Measurements from ENCODE around the gene CELSR2. TPM values are rescaled to one million over a fixed set of nuclear protein-coding genes. Genes with fewer than 3 reads are reported as not detected.

The CELSR2 gene
- polyA plus RNA-seq, 3 donors: 0.03 to 0.97 (median 0.04) TPM

GRCh38 chr1:109315288-109315687 is 65.9 kb downstream of the CELSR2 start:
- Histone ChIP-seq H3K4me1 (ENCODE audit: control insufficient read depth in 1 of 2, insufficient read depth in 2 of 2, low read length in 2 of 2) (peaks cover 7 to 13% of the 10 kb centered on the region in 2 donors), H3K79me2 (ENCODE audit: insufficient read depth, low read length) (no peaks in the 10 kb centered on the region), H3K9me3 (replicated peaks in 1 of 2; ENCODE audit: control insufficient read depth in 1 of 2, insufficient read depth in 1 of 2, low read length in 2 of 2) (no peaks in the 10 kb centered on the region), H4K20me1 (ENCODE audit: insufficient read depth, low read length) (no peaks in the 10 kb centered on the region), H3K9ac (ENCODE audit: insufficient read depth, low read length, poor library complexity, severe bottlenecking) (no peak overlapping the region), H3K4me2 (replicated peaks; ENCODE audit: extremely low read depth, low read length, poor library complexity, severe bottlenecking) (no peak overlapping the region), H2AFZ (ENCODE audit: insufficient read depth, low read depth, low read length, poor library complexity, severe bottlenecking) (no peak overlapping the region), H3K27me3 (ENCODE audit: control insufficient read depth in 2 of 2, insufficient read depth in 2 of 2, low read length in 2 of 2) (no peaks in the 10 kb centered on the region), H3K27ac (ENCODE audit: low read depth in 1 of 2, low read length in 2 of 2) (no peak overlapping the region), H3K4me3 (replicated peaks in 1 of 3; ENCODE audit: low read depth in 2 of 3, low read length in 3 of 3) (no peak overlapping the region), H3K36me3 (replicated peaks in 1 of 2; ENCODE audit: control insufficient read depth in 1 of 2, insufficient read depth in 2 of 2, low read length in 2 of 2) (peaks cover 81 to 99% of the 10 kb centered on the region in 2 donors)
- no peak for TF ChIP-seq CTCF (IDR thresholded peaks at IDR 0.05)
- Mint-ChIP-seq H3K27ac (no peak overlapping the region), H3K9me3 (peaks cover 0 to 4% (median 0%) of the 10 kb centered on the region in 7 donors), H3K4me1 (peaks cover 14% of the 10 kb centered on the region), H3K27me3 (ENCODE audit: low read depth in 3 of 3) (peaks cover 0 to 6% (median 6%) of the 10 kb centered on the region in 3 donors), H3K4me3 (no peak overlapping the region), H3K36me3 (peaks cover 89 to 98% of the 10 kb centered on the region in 2 donors)
- intact Hi-C loops (cut with micrococcal nuclease): no loop called here
- WGBS (ENCODE audit: insufficient coverage): 100% methylated on average over 1 of the region's 4 CpGs
- no peak for DNase-seq

DNA sequence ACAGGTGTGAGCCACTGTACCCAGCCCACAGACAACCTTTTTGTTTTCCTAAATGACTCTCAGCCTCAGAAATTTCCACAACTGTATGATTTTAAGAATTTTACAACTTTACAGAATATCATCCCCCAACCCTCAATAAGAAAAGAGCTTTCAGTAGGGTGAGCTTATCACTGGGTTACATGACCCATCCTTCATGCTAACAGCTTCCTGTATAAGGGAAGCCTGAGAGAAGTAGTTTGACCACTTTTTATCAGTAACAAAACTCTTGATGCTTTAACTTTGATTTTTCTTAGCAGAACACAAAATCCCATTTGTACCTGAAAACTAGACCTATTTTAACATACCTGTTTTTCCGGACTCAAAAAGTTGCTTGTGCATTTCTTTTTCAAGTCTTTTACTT is 67.2 kb downstream of the CELSR2 start:
- intact Hi-C loops (cut with micrococcal nuclease): no loop called here
- peaks cover 0 to 4% (median 0%) of the 10 kb centered on the region in 7 donors for H3K9me3 Mint-ChIP-seq

More for the DNA sequence above, 67.2 kb downstream of the CELSR2 start:
- H3K36me3 ChIP-seq (replicated peaks in 1 of 2; ENCODE audit: control insufficient read depth in 1 of 2, insufficient read depth in 2 of 2, low read length in 2 of 2): peaks cover 84 to 99% of the 10 kb centered on the region in 2 donors
- H3K27ac ChIP-seq (ENCODE audit: low read depth in 1 of 2, low read length in 2 of 2): no peak overlapping the region
- H2AFZ ChIP-seq (ENCODE audit: insufficient read depth, low read depth, low read length, poor library complexity, severe bottlenecking): no peak overlapping the region
- H3K9me3 ChIP-seq (replicated peaks in 1 of 2; ENCODE audit: control insufficient read depth in 1 of 2, insufficient read depth in 1 of 2, low read length in 2 of 2): no peaks in the 10 kb centered on the region
- Mint-ChIP-seq H3K4me3 (no peak overlapping the region), H3K27ac (no peak overlapping the region), H3K27me3 (ENCODE audit: low read depth in 3 of 3) (peaks cover 0 to 7% (median 6%) of the 10 kb centered on the region in 3 donors), H3K36me3 (peaks cover 89 to 98% of the 10 kb centered on the region in 2 donors), H3K4me1 (peaks cover 14% of the 10 kb centered on the region)
- H3K79me2 ChIP-seq (ENCODE audit: insufficient read depth, low read length): no peaks in the 10 kb centered on the region
- H3K27me3 ChIP-seq (ENCODE audit: control insufficient read depth in 2 of 2, insufficient read depth in 2 of 2, low read length in 2 of 2): no peaks in the 10 kb centered on the region
- no peak for DNase-seq
- H3K4me3 ChIP-seq (replicated peaks in 1 of 3; ENCODE audit: low read depth in 2 of 3, low read length in 3 of 3): no peak overlapping the region
- H3K9ac ChIP-seq (ENCODE audit: insufficient read depth, low read length, poor library complexity, severe bottlenecking): no peak overlapping the region
- peaks cover 7 to 13% of the 10 kb centered on the region in 2 donors for H3K4me1 ChIP-seq (ENCODE audit: control insufficient read depth in 1 of 2, insufficient read depth in 2 of 2, low read length in 2 of 2)
- H3K4me2 ChIP-seq (replicated peaks; ENCODE audit: extremely low read depth, low read length, poor library complexity, severe bottlenecking): no peak overlapping the region
- WGBS (ENCODE audit: insufficient coverage): 100% methylated on average over 1 of the region's 1 CpG
- H4K20me1 ChIP-seq (ENCODE audit: insufficient read depth, low read length): no peaks in the 10 kb centered on the region
- TF ChIP-seq CTCF (IDR thresholded peaks at IDR 0.05): no peak

Measured in CD14-positive monocyte (primary cell).